Measurements from ENCODE around the gene WNK1.

- TF ChIP-seq, protein P1, sequence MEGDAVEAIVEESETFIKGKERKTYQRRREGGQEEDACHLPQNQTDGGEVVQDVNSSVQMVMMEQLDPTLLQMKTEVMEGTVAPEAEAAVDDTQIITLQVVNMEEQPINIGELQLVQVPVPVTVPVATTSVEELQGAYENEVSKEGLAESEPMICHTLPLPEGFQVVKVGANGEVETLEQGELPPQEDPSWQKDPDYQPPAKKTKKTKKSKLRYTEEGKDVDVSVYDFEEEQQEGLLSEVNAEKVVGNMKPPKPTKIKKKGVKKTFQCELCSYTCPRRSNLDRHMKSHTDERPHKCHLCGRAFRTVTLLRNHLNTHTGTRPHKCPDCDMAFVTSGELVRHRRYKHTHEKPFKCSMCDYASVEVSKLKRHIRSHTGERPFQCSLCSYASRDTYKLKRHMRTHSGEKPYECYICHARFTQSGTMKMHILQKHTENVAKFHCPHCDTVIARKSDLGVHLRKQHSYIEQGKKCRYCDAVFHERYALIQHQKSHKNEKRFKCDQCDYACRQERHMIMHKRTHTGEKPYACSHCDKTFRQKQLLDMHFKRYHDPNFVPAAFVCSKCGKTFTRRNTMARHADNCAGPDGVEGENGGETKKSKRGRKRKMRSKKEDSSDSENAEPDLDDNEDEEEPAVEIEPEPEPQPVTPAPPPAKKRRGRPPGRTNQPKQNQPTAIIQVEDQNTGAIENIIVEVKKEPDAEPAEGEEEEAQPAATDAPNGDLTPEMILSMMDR (IDR thresholded peaks at IDR 0.05) = no peak
- TF ChIP-seq POLR2A (IDR thresholded peaks at IDR 0.05) = no peak
- no peak for TF ChIP-seq POLR2AphosphoS5 (IDR thresholded peaks at IDR 0.05)
These were observed 195.9 kb downstream of the WNK1 start for GRCh38 chr12:948238-948637.

Measured in breast epithelium (tissue), 3 donors.